ENCODE measurements around the gene YBX3.

DNA sequence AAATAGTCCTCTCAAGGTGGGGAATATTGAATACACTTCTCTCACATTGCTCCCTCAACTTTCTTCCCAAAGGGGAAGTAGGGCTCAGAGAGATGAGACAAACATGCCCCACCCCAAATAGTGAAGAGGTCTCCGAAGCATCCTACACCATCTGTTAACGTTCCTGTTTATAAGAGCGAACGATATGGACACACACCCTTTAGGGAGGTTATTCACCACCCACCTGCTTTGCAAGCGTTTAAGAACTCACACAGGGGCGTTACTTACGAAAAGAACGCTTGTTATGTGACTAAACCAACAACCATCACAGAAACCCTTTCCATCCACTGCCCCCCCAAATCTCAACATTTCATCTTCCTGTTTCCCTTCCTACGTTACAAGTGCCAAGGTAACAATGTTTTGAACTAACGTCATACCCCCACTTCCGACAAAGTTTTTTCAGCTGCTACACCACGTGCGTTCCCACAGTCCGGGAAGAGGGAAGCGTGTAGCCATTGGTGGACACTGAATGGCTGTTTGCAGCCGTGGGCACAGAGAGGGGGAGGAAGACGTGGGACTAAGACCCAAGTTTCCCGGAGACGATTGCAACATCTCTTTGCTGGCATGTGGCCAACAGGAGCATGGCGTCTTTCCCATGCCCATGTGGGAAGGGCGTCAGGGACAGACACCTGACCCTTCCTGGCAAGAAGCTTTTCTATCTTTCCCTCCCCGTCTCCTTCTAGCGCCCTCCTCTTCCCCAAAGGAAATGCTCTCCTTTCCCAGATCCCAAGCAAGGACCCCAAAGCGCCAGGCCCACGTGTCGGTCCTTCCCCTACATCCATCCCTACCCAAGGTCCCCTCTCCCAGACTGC is 1.2 kb downstream of the YBX3 start:
- 0 out of 2 replicates have a peak, but pooled peaks have one; percentile 22 for TF ChIP-seq POLR2AphosphoS5 (IDR thresholded peaks at IDR 0.05; ENCODE audit: low read depth, low read length)
- peak; percentile 61; the same call in 1 of the 2 replicates for TF ChIP-seq POLR2A (IDR thresholded peaks at IDR 0.05; ENCODE audit: low read depth, low read length)
- TF ChIP-seq SPI1 (IDR thresholded peaks at IDR 0.05; ENCODE audit: low read depth, low read length) = 0 out of 2 replicates have a peak, but pooled peaks have one; percentile 10
- 0 out of 2 replicates have a peak, but pooled peaks have one; percentile 25 for TF ChIP-seq TAF1 (IDR thresholded peaks at IDR 0.05; ENCODE audit: low read depth, low read length)
- TF ChIP-seq PAX5 (IDR thresholded peaks at IDR 0.05; ENCODE audit: insufficient read depth, low read length, severe bottlenecking) = no peak
- no peak for TF ChIP-seq POU2F2 (IDR thresholded peaks at IDR 0.05; ENCODE audit: low read depth, low read length)
